ENCODE results near the gene PEX12. TPM values are rescaled to one million over a fixed set of nuclear protein-coding genes. Genes with fewer than 3 reads are reported as not detected.
"Not testable (repeated sequence)": the region's sequence is repeated elsewhere in the genome, so short reads cannot be mapped to it uniquely, and the experiment has no call there.

Gene PEX12
- total RNA-seq, 2 donors from 2014 or later: 9.4 to 11.6 TPM

GRCh38 chr17:35534576-35535093, 43.7 kb downstream of the PEX12 start:
- Histone ChIP-seq H3K27ac (no peak overlapping the region), H3K36me3 (no peaks in the 10 kb centered on the region), H3K4me3 (no peak overlapping the region), H3K9me3 (no peaks in the 10 kb centered on the region), H3K27me3 (replicated peaks; ENCODE audit: insufficient read depth) (no peaks in the 10 kb centered on the region), H3K4me1 (replicated peaks) (no peaks in the 10 kb centered on the region)
- no peak for DNase-seq (ENCODE audit: low spot score)
- TF ChIP-seq, protein P1, sequence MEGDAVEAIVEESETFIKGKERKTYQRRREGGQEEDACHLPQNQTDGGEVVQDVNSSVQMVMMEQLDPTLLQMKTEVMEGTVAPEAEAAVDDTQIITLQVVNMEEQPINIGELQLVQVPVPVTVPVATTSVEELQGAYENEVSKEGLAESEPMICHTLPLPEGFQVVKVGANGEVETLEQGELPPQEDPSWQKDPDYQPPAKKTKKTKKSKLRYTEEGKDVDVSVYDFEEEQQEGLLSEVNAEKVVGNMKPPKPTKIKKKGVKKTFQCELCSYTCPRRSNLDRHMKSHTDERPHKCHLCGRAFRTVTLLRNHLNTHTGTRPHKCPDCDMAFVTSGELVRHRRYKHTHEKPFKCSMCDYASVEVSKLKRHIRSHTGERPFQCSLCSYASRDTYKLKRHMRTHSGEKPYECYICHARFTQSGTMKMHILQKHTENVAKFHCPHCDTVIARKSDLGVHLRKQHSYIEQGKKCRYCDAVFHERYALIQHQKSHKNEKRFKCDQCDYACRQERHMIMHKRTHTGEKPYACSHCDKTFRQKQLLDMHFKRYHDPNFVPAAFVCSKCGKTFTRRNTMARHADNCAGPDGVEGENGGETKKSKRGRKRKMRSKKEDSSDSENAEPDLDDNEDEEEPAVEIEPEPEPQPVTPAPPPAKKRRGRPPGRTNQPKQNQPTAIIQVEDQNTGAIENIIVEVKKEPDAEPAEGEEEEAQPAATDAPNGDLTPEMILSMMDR (IDR thresholded peaks at IDR 0.05): no peak
- TF ChIP-seq POLR2AphosphoS5 (IDR thresholded peaks at IDR 0.05) (no peak), POLR2A (IDR thresholded peaks at IDR 0.05) (no peak)
- WGBS: 71% methylated on average over 3 of the region's 3 CpGs
- intact Hi-C loops (cut with DNase I): loop anchor here (5.0 kb wide), 1 partner anchor 362 kb away; no protein-coding TSS in a partner anchor

GRCh38 chr17:35531160-35531559, 47.2 kb downstream of the PEX12 start:
- intact Hi-C loops (cut with DNase I): loop anchor here (5.0 kb wide), 1 partner anchor 359 kb away; no protein-coding TSS in a partner anchor
- TF ChIP-seq POLR2A (IDR thresholded peaks at IDR 0.05) (no peak), POLR2AphosphoS5 (IDR thresholded peaks at IDR 0.05) (no peak)
- TF ChIP-seq, protein P1 (IDR thresholded peaks at IDR 0.05): no peak
- Histone ChIP-seq H3K4me1 (replicated peaks) (no peaks in the 10 kb centered on the region), H3K4me3 (no peak overlapping the region), H3K27me3 (replicated peaks; ENCODE audit: insufficient read depth) (no peaks in the 10 kb centered on the region), H3K27ac (no peak overlapping the region), H3K36me3 (no peaks in the 10 kb centered on the region), H3K9me3 (no peaks in the 10 kb centered on the region)
- no peak for DNase-seq (ENCODE audit: low spot score)
- WGBS: 10% methylated on average over 1 of the region's 1 CpG

DNA sequence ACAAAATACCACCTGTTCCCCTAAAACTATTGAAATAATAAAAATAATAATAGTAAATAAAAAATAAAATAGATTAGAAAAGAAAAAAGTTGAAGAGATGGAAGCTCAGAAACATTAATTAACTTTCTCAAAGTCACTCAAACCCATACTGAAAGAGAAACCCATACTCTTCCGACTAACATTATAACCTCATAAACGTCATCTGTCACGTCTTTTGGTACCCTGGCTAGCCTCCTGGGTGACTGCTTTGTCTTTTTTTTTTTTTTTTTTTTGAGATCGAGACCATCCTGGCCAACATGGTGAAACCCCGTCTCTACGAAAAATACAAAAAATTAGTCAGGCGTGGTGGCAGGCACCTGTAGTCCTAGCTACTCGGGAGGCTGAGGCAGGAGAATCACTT, 48.5 kb downstream of the PEX12 start:
- no peaks in the 10 kb centered on the region for H3K27me3 ChIP-seq (replicated peaks; ENCODE audit: insufficient read depth)
- no peaks in the 10 kb centered on the region for H3K36me3 ChIP-seq
- H3K27ac ChIP-seq: no peak overlapping the region
- intact Hi-C loops (cut with DNase I): loop anchor here (5.0 kb wide), 1 partner anchor 358 kb away; no protein-coding TSS in a partner anchor
- 81% methylated on average over 8 of the region's 8 CpGs for WGBS
- no peak for DNase-seq (ENCODE audit: low spot score)
- no peaks in the 10 kb centered on the region for H3K4me1 ChIP-seq (replicated peaks)
- no peak overlapping the region for H3K4me3 ChIP-seq
- H3K9me3 ChIP-seq: no peaks in the 10 kb centered on the region
- TF ChIP-seq POLR2A (IDR thresholded peaks at IDR 0.05): no peak
- TF ChIP-seq, protein P1 (IDR thresholded peaks at IDR 0.05): no peak
- no peak for TF ChIP-seq POLR2AphosphoS5 (IDR thresholded peaks at IDR 0.05)

GRCh38 chr17:35529326-35529725, 49.0 kb downstream of the PEX12 start:
- H3K36me3 ChIP-seq; intact Hi-C loops (cut with DNase I): not testable (repeated sequence)

More at GRCh38 chr17:35529326-35529725, 49.0 kb downstream of the PEX12 start:
- WGBS: 96% methylated on average over 1 of the region's 1 CpG
- not testable (repeated sequence) for H3K4me3 ChIP-seq; H3K27ac ChIP-seq; H3K27me3 ChIP-seq (replicated peaks; ENCODE audit: insufficient read depth); DNase-seq (ENCODE audit: low spot score); H3K9me3 ChIP-seq; H3K4me1 ChIP-seq (replicated peaks)

Small RNA genes within 50 kb of the gene (small RNA-seq; reads per million reads assigned to genes)
- 0 reads per million in 2 donors for gene AC004134.1
- 0 reads per million in 2 donors for gene AC015911.1
- 86.3 to 119 reads per million in 2 donors for gene SNORD7

Other genes starting within 250 kb of the PEX12 start
- 1 to 10 TPM; 7.7 TPM for gene SLFN11, start 204.9 kb downstream of the PEX12 start, total RNA-seq
- gene SLFN12, start 146.1 kb downstream of the PEX12 start, total RNA-seq: 1 to 10 TPM; 4.9 to 5.2 TPM
- 10 to 100 TPM in 1 of 2 donors, 1 to 10 TPM in 1; 4.1 to 10.5 TPM for gene SLFN13, start 129.8 kb downstream of the PEX12 start, total RNA-seq
- 1 to 10 TPM in 1 of 2 donors, under 1 TPM in 1; 0.23 to 1.2 TPM for gene SLFN12L, start 40.9 kb downstream of the PEX12 start, total RNA-seq
- gene SLFN14, start 17.8 kb downstream of the PEX12 start, total RNA-seq: not detected
- gene AP2B1, start 8.8 kb upstream of the PEX12 start, total RNA-seq: 10 to 100 TPM; 66.8 to 92.9 TPM
- 1 to 10 TPM; 5.4 to 7.2 TPM for gene RASL10B, start 153.1 kb upstream of the PEX12 start, total RNA-seq
- not detected for gene GAS2L2, start 174.7 kb upstream of the PEX12 start, total RNA-seq
- gene C17orf50, start 182.3 kb upstream of the PEX12 start, total RNA-seq: 10 to 100 TPM in 1 of 2 donors, not detected in 1; 15.8 TPM
- gene MMP28, start 217.1 kb upstream of the PEX12 start, total RNA-seq: 100 to 1,000 TPM in 1 of 2 donors, 10 to 100 TPM in 1; 12.8 to 146 TPM
- gene TAF15, start 230.9 kb upstream of the PEX12 start, total RNA-seq: 10 to 100 TPM; 57.2 to 86.1 TPM

Data from prostate gland (tissue), 2 donors.